Islet precursor cell (in vitro differentiated cells): Measurements from ENCODE around the gene PSRC1.

ENCODE experiments used
- DNase-seq: peaks from one replicate; pipeline ENCODE4 v3.0.0-alpha.2; 2018

Gene PSRC1

GRCh38 chr1:109295712-109296415, 12.9 kb upstream of the PSRC1 start:
- no peak for DNase-seq

DNA sequence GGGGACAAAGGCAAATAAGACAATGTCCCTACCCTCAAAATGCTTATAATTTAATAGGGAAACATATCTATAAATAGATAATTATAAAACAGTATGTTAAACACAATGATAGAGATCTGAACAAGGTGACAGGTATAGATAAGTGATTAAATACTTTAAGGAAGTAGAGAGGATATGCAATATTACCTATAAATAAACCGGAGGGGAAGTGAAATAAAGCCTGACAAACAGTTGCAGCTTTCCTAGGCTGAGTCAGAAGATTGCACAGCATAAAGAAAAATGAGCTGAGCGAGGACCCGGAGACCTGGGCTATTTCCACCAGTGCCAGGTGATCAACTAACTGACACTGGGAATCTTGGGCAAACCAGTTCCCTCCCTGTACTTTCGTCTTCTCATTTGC, 11.5 kb upstream of the PSRC1 start:
- no peak for DNase-seq

DNA sequence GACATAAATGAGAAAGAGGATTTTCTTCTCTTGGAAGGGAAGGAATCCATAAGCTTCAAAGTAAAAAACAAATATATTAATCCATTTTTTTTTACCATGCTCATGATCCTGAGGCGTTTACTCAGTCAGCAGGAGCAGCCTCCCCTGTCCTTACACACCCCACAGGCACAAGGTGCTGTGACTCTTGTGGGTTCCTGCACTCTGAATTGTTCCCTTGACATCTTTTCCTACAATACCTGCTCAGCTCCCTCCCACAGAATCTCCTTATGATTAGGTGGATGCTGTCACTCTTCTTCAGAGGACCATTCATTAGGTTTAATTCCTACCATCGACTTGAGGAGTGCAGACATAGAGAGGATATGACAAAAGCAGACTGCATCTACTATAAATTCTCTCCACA, 10.1 kb upstream of the PSRC1 start:
- DNase-seq = no peak

DNA sequence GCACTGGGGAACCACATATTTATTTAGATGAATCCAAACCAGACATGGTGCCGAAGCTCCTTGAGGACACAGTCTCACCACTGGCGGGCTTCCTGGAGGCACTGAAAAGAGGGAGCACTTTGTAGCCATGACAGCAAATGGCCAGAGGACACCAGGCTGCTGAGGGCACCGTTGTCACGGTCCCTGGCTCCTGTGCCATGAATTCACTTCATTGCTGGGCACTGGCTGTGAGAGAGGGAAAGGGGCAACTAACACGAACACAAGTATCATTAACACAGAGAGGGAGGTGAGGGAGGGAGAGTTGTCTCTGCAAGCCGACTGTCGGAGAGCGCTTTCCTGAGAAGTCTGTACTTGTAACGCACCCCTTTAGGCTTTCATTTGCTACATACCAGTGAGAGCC, 9.4 kb upstream of the PSRC1 start:
- no peak for DNase-seq

DNA sequence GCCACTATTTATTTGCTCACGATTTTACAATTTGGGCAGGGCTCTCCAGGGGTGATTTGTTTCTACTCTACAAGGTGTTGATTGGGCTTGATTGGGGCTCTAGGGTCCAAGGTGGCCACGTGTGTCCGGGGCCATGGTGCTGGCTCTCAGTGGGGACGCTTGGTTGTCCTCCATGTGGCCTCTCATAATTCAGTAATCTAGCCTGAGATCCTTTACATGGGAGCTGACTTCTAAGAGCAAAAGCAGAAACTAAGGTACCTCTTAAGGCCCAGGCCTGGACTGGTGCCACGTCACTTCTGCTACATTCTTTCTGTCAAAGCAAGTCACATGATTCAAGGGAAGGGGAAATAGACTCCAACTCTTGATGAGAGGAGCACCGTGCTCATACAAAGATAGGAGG, 8.1 kb upstream of the PSRC1 start:
- no peak for DNase-seq

DNA sequence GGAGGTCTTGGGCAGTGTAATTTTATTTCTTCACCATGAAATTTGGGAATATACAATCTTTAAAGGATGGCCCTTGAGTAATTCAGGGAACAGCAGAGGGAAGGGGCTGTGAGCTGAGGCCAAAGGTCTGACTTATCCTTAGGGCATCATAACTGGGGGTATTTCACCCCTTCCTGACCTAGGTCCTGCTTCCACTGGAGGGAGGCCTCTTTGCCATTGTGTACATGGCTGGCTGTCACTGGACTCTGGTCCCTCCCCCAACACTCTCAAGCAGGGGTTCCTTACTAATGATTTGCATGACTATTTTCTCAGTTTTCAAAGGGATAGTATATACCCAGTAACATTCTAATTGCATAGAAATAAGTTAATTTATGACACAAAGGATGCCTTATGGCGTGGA, 7.2 kb upstream of the PSRC1 start:
- DNase-seq = no peak

DNA sequence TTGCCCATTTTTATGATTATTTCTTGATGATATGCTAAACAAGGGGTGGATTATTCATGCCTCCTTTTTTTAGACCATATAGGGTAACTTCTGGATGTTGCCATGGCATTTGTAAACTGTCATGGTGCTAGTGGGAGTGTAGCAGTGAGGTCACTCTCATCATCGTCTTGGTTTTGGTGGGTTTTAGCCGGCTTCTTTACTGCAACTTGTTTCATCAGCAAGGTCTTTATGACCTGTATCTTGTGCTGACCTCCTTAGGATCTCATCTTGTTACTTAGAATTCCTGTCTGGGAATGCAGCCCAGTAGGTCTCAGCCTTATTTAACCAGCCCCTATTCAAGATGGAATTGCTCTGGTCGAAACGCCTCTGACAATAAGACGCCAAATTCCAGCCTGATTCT, 3.8 kb upstream of the PSRC1 start:
- peak; percentile 68 for DNase-seq

- DNase-seq = peak; percentile 49
Measured at GRCh38 chr1:109283748-109284600, 1.0 kb upstream of the PSRC1 start.

DNA sequence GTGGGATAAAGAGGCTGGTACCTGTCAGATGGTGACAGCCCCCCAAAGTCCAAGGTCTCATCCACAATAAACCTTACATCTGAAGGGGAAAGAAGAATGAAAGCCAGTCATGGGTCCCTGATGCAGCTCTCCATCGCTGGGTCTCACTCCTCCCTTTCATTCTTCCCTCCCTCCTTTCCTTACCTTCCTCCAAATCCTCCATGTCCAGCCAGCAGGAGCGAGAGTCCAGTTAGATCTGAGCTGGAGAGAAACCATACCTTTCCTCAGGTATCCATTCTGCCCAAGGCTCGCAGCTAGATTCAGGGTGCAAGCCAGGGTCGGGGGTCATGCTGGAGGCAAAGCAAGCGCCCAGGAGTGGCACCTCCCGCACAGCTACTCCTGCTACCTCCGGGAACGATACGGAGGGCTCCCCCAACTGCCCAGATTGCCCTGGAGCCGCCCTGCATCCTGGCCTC, 421 bp downstream of the PSRC1 start:
- no peak for DNase-seq

- peak; percentile 50 for DNase-seq
Measured at GRCh38 chr1:109281680-109282496, 1.1 kb downstream of the PSRC1 start.

DNA sequence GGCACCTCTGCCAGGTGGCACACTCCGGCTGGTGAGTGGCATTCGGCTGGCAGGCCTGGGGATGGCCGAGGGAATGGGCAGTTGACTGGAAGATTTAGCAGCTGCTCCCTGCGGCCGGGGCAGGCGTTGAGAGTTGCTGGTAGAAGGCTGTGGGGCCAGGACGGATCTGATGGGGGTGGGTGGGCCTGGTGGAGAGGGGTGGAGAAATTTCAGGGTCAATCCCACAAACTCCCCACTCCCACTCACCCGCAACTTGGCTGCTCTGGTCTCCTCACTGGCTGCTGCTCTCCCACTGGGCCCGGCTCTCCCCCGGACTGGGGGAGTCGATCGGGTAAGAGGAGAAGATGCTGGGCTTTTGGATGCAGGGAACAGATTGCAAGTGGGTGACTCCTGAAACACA, 2.1 kb downstream of the PSRC1 start:
- no peak for DNase-seq

GRCh38 chr1:109279615-109280278, 3.2 kb downstream of the PSRC1 start:
- DNase-seq = no peak

GRCh38 chr1:109277434-109278204, 5.3 kb downstream of the PSRC1 start:
- peak; percentile 93 for DNase-seq

DNA sequence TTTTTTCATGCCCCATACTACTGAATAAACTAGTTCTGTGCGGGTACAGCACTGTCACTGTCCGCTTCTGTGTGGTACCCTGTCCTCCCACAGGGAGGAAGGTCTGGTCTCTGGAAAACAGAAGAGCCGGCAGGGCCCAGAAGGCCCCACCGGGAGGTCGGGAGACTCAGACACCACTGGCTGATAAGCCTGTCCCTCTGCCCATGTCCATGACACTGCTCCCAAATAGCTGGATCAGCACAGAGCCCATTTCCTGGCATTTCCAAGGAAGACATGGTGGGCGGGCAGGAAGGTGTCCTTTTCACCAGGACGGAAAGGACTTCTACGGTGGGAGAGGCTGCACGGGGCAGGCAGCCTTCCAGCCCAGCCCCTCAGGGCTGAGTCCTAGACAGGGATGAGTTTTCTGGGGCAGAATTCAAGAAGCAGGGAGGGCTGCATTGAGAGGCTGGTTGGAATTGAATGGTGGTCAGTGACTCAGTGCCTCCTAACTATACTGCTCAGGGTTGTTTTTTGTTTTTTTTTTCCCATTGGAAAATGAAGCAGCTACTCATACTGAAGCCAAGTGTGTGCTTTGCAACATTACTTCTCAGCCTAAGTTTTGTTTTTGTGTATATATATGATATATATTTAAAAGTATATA, 7.1 kb downstream of the PSRC1 start:
- peak; percentile 93 for DNase-seq

DNA sequence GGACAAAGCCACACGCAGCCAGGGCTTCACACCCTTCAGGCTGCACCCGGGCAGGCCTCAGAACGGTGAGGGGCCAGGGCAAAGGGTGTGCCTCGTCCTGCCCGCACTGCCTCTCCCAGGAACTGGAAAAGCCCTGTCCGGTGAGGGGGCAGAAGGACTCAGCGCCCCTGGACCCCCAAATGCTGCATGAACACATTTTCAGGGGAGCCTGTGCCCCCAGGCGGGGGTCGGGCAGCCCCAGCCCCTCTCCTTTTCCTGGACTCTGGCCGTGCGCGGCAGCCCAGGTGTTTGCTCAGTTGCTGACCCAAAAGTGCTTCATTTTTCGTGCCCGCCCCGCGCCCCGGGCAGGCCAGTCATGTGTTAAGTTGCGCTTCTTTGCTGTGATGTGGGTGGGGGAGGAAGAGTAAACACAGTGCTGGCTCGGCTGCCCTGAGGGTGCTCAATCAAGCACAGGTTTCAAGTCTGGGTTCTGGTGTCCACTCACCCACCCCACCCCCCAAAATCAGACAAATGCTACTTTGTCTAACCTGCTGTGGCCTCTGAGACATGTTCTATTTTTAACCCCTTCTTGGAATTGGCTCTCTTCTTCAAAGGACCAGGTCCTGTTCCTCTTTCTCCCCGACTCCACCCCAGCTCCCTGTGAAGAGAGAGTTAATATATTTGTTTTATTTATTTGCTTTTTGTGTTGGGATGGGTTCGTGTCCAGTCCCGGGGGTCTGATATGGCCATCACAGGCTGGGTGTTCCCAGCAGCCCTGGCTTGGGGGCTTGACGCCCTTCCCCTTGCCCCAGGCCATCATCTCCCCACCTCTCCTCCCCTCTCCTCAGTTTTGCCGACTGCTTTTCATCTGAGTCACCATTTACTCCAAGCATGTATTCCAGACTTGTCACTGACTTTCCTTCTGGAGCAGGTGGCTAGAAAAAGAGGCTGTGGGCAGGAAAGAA, 8.1 kb downstream of the PSRC1 start:
- peak; percentile 99 for DNase-seq

DNA sequence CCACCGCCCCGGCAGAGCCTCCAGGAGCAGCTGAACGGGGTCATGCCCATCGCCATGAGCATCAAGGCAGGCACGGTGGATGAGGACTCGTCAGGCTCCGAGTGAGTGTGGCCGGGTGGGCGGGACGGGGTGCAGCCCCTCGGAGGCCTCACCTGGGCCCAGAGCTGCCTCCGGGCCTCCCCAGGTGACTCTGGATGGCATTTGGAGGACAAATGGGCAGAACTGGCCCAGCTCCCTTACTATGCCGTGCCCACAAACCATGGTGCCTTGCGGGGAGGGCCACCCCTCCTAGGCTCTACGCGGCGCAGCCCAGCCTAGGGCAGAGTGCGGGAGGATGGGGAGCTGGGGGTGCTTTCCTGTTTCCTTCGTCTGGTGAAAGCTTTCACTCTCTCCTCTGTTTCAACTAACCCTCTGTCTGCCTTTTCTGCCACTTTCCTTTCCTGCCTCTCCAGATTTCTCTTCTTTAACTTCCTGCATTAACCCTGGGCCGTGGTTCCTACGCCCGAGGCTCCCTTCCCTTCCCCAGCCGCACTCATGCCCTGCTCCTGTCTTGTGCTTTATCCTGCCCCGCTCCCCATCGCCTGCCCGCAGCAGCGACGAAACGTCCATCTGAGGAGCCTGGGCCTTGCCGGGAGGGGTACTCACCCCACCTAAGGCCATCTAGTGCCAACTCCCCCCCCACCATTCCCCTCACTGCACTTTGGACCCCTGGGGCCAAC, 9.2 kb downstream of the PSRC1 start:
- DNase-seq = no peak

DNA sequence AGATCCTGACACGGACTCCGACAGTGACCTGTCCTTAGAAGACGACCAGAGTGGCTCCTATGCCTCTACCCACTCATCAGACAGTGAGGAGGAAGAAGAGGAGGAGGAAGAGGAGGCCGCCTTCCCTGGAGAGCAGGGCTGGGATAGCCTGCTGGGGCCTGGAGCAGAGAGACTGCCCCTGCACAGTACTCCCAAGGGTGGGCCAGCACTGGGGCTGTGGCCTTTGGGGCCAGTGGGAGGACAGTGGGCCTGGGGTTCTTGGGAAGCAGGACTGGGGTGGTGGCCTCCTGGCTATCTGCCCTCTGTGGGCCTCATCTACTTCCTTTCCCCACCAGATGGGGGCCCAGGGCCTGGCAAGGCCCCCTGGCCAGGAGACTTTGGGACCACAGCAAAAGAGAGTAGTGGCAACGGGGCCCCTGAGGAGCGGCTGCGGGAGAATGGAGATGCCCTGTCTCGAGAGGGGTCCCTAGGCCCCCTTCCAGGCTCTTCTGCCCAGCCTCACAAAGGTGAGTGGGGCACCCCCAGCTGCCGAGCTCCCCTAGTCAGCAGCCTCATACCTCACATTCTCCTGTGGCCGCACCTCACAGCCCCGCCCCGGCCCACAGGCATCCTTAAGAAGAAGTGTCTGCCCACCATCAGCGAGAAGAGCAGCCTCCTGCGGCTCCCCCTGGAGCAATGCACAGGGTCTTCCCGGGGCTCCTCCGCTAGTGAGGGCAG, 10.0 kb downstream of the PSRC1 start:
- no peak for DNase-seq

- no peak for DNase-seq
Measured at GRCh38 chr1:109272021-109272799, 10.7 kb downstream of the PSRC1 start.
